ENCODE measurements around the gene AXL. TPM values are rescaled to one million over a fixed set of nuclear protein-coding genes. Genes with fewer than 3 reads are reported as not detected.

The AXL gene
- total and polyA plus RNA-seq, 9 of the 15 experiments (the other 6 are each of a cell fraction or from before 2014, with no cell fraction given): 0.80 to 6.6 (median 1.6) TPM

GRCh38 chr19:41308450-41309179, 89.6 kb downstream of the AXL start (continued):
- no peak for TF ChIP-seq MAFF (IDR thresholded peaks at IDR 0.05; ENCODE audit: low read length)
- no peak for TF ChIP-seq ELK3 (CRISPR knock-in tag; IDR thresholded peaks at IDR 0.05)
- TF ChIP-seq POLR2AphosphoS2 (IDR thresholded peaks at IDR 0.05; ENCODE audit: low read length): peak; percentile 94; the same call in 1 of the 2 replicates
- no peak for TF ChIP-seq LARP7 (IDR thresholded peaks at IDR 0.05)
- TF ChIP-seq, protein P1, sequence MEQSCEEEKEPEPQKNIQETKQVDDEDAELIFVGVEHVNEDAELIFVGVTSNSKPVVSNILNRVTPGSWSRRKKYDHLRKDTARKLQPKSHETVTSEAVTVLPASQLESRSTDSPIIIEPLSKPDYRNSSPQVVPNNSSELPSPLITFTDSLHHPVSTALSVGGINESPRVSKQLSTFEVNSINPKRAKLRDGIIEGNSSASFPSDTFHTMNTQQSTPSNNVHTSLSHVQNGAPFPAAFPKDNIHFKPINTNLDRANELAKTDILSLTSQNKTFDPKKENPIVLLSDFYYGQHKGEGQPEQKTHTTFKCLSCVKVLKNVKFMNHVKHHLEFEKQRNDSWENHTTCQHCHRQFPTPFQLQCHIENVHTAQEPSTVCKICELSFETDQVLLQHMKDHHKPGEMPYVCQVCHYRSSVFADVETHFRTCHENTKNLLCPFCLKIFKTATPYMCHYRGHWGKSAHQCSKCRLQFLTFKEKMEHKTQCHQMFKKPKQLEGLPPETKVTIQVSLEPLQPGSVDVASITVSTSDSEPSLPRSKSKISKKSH (CRISPR knock-in tag; IDR thresholded peaks at IDR 0.05): no peak
- TF ChIP-seq, protein P2, sequence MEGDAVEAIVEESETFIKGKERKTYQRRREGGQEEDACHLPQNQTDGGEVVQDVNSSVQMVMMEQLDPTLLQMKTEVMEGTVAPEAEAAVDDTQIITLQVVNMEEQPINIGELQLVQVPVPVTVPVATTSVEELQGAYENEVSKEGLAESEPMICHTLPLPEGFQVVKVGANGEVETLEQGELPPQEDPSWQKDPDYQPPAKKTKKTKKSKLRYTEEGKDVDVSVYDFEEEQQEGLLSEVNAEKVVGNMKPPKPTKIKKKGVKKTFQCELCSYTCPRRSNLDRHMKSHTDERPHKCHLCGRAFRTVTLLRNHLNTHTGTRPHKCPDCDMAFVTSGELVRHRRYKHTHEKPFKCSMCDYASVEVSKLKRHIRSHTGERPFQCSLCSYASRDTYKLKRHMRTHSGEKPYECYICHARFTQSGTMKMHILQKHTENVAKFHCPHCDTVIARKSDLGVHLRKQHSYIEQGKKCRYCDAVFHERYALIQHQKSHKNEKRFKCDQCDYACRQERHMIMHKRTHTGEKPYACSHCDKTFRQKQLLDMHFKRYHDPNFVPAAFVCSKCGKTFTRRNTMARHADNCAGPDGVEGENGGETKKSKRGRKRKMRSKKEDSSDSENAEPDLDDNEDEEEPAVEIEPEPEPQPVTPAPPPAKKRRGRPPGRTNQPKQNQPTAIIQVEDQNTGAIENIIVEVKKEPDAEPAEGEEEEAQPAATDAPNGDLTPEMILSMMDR (IDR thresholded peaks at IDR 0.05 in 2 of 3, conservative IDR thresholded peaks at IDR 0.05 in 1 of 3; ENCODE audit: insufficient read depth in 2 of 3, low read depth in 1 of 3, low read length in 3 of 3): peak; percentile 80 to 95 (median 93)
- no peak for TF ChIP-seq MED1 (CRISPR knock-in tag; IDR thresholded peaks at IDR 0.05; ENCODE audit: borderline replicate concordance)
- no peak for TF ChIP-seq MAFG (tag; conservative IDR thresholded peaks at IDR 0.05)
- TF ChIP-seq CBX1 (IDR thresholded peaks at IDR 0.05; ENCODE audit: low read depth): no peak; the same call in 1 of the 2 replicates
- TF ChIP-seq TGIF2 (CRISPR knock-in tag; IDR thresholded peaks at IDR 0.05): no peak
- no peak for TF ChIP-seq U2AF2 (optimal IDR thresholded peaks at IDR 0.05; ENCODE audit: low read depth, low read length)
- TF ChIP-seq NUFIP1 (IDR thresholded peaks at IDR 0.05; ENCODE audit: partially characterized antibody): no peak
- no peak for TF ChIP-seq HNRNPL (IDR thresholded peaks at IDR 0.05; ENCODE audit: low read depth, low read length)
- TF ChIP-seq SUPT5H (IDR thresholded peaks at IDR 0.05): peak; percentile 70
- TF ChIP-seq, protein P3, sequence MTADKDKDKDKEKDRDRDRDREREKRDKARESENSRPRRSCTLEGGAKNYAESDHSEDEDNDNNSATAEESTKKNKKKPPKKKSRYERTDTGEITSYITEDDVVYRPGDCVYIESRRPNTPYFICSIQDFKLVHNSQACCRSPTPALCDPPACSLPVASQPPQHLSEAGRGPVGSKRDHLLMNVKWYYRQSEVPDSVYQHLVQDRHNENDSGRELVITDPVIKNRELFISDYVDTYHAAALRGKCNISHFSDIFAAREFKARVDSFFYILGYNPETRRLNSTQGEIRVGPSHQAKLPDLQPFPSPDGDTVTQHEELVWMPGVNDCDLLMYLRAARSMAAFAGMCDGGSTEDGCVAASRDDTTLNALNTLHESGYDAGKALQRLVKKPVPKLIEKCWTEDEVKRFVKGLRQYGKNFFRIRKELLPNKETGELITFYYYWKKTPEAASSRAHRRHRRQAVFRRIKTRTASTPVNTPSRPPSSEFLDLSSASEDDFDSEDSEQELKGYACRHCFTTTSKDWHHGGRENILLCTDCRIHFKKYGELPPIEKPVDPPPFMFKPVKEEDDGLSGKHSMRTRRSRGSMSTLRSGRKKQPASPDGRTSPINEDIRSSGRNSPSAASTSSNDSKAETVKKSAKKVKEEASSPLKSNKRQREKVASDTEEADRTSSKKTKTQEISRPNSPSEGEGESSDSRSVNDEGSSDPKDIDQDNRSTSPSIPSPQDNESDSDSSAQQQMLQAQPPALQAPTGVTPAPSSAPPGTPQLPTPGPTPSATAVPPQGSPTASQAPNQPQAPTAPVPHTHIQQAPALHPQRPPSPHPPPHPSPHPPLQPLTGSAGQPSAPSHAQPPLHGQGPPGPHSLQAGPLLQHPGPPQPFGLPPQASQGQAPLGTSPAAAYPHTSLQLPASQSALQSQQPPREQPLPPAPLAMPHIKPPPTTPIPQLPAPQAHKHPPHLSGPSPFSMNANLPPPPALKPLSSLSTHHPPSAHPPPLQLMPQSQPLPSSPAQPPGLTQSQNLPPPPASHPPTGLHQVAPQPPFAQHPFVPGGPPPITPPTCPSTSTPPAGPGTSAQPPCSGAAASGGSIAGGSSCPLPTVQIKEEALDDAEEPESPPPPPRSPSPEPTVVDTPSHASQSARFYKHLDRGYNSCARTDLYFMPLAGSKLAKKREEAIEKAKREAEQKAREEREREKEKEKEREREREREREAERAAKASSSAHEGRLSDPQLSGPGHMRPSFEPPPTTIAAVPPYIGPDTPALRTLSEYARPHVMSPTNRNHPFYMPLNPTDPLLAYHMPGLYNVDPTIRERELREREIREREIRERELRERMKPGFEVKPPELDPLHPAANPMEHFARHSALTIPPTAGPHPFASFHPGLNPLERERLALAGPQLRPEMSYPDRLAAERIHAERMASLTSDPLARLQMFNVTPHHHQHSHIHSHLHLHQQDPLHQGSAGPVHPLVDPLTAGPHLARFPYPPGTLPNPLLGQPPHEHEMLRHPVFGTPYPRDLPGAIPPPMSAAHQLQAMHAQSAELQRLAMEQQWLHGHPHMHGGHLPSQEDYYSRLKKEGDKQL (CRISPR knock-in tag; IDR thresholded peaks at IDR 0.05; ENCODE audit: borderline replicate concordance): no peak
- peak; percentile 58 to 77 for TF ChIP-seq RAD21 (CRISPR knock-in tag; conservative IDR thresholded peaks at IDR 0.05 in 1 of 2, IDR thresholded peaks at IDR 0.05 in 1 of 2)
- no peak for TF ChIP-seq BRF1 (IDR thresholded peaks at IDR 0.05; ENCODE audit: borderline replicate concordance, extremely low read depth, insufficient read length)
- TF ChIP-seq ZFP1 (CRISPR knock-in tag; IDR thresholded peaks at IDR 0.05): no peak
- TF ChIP-seq FOXP1 (CRISPR knock-in tag; IDR thresholded peaks at IDR 0.05): 0 out of 2 replicates have a peak, but pooled peaks have one; percentile 26
